Keratinocyte (primary cell): ENCODE data around the gene FOXM1. TPM values are rescaled to one million over a fixed set of nuclear protein-coding genes. Genes with fewer than 3 reads are reported as not detected.

Experiments used
- DNase-seq: peaks from one replicate; pipeline ENCODE4 v3.0.0-alpha.2; 2011; ENCODE audit warnings: low read depth, missing footprints, low spot score
- FAIRE-seq: peaks from 2 replicates; lab custom pipeline; 2011; peaks lifted over from hg19 to GRCh38; lab: Jason Lieb, UNC
- H2AFZ ChIP-seq: 2 replicates; pipeline ENCODE4 v1.6.0; 2012; ENCODE audit warnings: low read length, control low read depth, inconsistent platforms; ENCODE audit not compliant: control insufficient read depth
- H3K27ac ChIP-seq: 2 replicates; pipeline ENCODE4 v1.5.1; 2011; ENCODE audit warnings: low read length; ENCODE audit not compliant: control insufficient read depth, insufficient read depth
- H3K27me3 ChIP-seq: 3 replicates; pipeline ENCODE4 v1.6.0; 2011; ENCODE audit warnings: low read length; ENCODE audit not compliant: control insufficient read depth, insufficient read depth; ENCODE audit errors: extremely low read depth
- H3K36me3 ChIP-seq, 2 experiments: 2 replicates in 1 of 2; 3 replicates in 1 of 2; pipeline ENCODE4 v1.5.1; 2011; ENCODE audit warnings: low read length in 2 of 2, mild to moderate bottlenecking in 1 of 2; ENCODE audit not compliant: control insufficient read depth in 2 of 2, insufficient read depth in 2 of 2; ENCODE audit errors: extremely low read depth in 1 of 2
- H3K4me1 ChIP-seq: 3 replicates; pipeline ENCODE4 v1.5.1; 2011; ENCODE audit warnings: low read length; ENCODE audit not compliant: control insufficient read depth, insufficient read depth; ENCODE audit errors: extremely low read depth
- H3K4me2 ChIP-seq: 3 replicates; pipeline ENCODE4 v1.6.0; 2011; ENCODE audit warnings: low read depth, low read length; ENCODE audit not compliant: control insufficient read depth, insufficient read depth; ENCODE audit errors: extremely low read depth
- H3K4me3 ChIP-seq, 3 experiments: fragments of 200-600 bp in 1 of 3; sonication (generic) in 1 of 3; 2 replicates in 2 of 3; 3 replicates in 1 of 3; pipeline ENCODE4 v1.5.1; 2011 to 2016; ENCODE audit warnings: low read length in 3 of 3, mild to moderate bottlenecking in 3 of 3, control low read depth in 2 of 3, inconsistent platforms in 1 of 3, low read depth in 1 of 3, mixed read lengths in 1 of 3, mixed run types in 1 of 3, moderate library complexity in 1 of 3; ENCODE audit not compliant: control insufficient read depth in 2 of 3, insufficient read depth in 2 of 3; ENCODE audit errors: extremely low read depth in 1 of 3
- H3K79me2 ChIP-seq: 2 replicates; pipeline ENCODE4 v1.6.0; 2012; ENCODE audit warnings: low read length; ENCODE audit not compliant: control insufficient read depth, insufficient read depth
- H3K9ac ChIP-seq: 3 replicates; pipeline ENCODE4 v1.6.0; 2011; ENCODE audit warnings: low read length; ENCODE audit not compliant: control insufficient read depth, insufficient read depth; ENCODE audit errors: extremely low read depth
- H3K9me1 ChIP-seq: 3 replicates; pipeline ENCODE4 v1.6.0; 2011; ENCODE audit warnings: low read length; ENCODE audit not compliant: control insufficient read depth, insufficient read depth; ENCODE audit errors: extremely low read depth
- H3K9me3 ChIP-seq: 2 replicates; pipeline ENCODE4 v1.5.1; 2012; ENCODE audit warnings: low read depth, low read length; ENCODE audit not compliant: control insufficient read depth
- H4K20me1 ChIP-seq: 3 replicates; pipeline ENCODE4 v1.6.0; 2011; ENCODE audit warnings: low read length; ENCODE audit not compliant: control insufficient read depth, insufficient read depth; ENCODE audit errors: extremely low read depth
- CTCF ChIP-seq, 3 experiments: IDR thresholded peaks in 1 of 3; conservative IDR thresholded peaks in 1 of 3; optimal IDR thresholded peaks in 1 of 3; 2 replicates in 2 of 3; 3 replicates in 1 of 3; pipeline versions ENCODE3 to v1.5.1; 2011; ENCODE audit warnings: low read length in 3 of 3, mild to moderate bottlenecking in 3 of 3, moderate library complexity in 2 of 3, control low read depth in 1 of 3, inconsistent platforms in 1 of 3; ENCODE audit not compliant: insufficient read depth in 2 of 3; ENCODE audit errors: extremely low read depth in 1 of 3
- EZH2 ChIP-seq: IDR thresholded peaks from one replicate; pipeline ENCODE4 v1.6.1; 2012; ENCODE audit warnings: inconsistent platforms, mild to moderate bottlenecking, low read length, moderate library complexity
- dilution Hi-C: fragments of 300-500 bp; cut with MboI; formaldehyde crosslinking; loops from one replicate; pipeline ENCODE4 v1.7.0; 2020; ENCODE audit warnings: low sequenced_read_pairs; ENCODE audit not compliant: extremely low pct_ligation_motif_present
- polyA plus RNA-seq, 5 experiments: library from polyadenylated mRNA; depleted of rRNA in 3 of 5; stranded (reverse) in 3 of 5; stranded (forward) in 1 of 5; unstranded in 1 of 5; fragments of >200 nt; gene quantifications; 1 replicate in 1 of 5; 2 replicates in 3 of 5; 3 replicates in 1 of 5; pipeline versions ENCODE4 v1.2.1 to v1.2.3, GENCODE V29; 2011 to 2012; ENCODE audit warnings: missing spikeins in 2 of 5, low read depth in 1 of 5, low replicate concordance in 1 of 5

The FOXM1 gene
- polyA plus RNA-seq, 1 donor (not counting 4 experiments of a cell fraction or from before 2014, with no cell fraction given) = 9.0 TPM

- no peaks in the 10 kb centered on the region for H3K27me3 ChIP-seq
- peaks cover 0 to 8% of the 10 kb centered on the region in 2 experiments for H3K36me3 ChIP-seq
- no peaks in the 10 kb centered on the region for H4K20me1 ChIP-seq
- H2AFZ ChIP-seq = no peak overlapping the region
- FAIRE-seq (no peak), DNase-seq (no peak)
- H3K9me1 ChIP-seq = no peaks in the 10 kb centered on the region
- TF ChIP-seq EZH2 (no peak), CTCF (optimal IDR thresholded peaks at IDR 0.05 in 1 of 3, IDR thresholded peaks at IDR 0.05 in 1 of 3, conservative IDR thresholded peaks at IDR 0.05 in 1 of 3; ENCODE audit: extremely low read depth in 1 of 3, insufficient read depth in 2 of 3, low read length in 3 of 3) (no peak)
- H3K79me2 ChIP-seq = no peaks in the 10 kb centered on the region
- no peak overlapping the region for H3K4me3 ChIP-seq
- no peaks in the 10 kb centered on the region for H3K4me1 ChIP-seq
- no peak overlapping the region for H3K9ac ChIP-seq
- no peak overlapping the region for H3K4me2 ChIP-seq
- H3K9me3 ChIP-seq = no peaks in the 10 kb centered on the region
- no peak overlapping the region for H3K27ac ChIP-seq
- dilution Hi-C loops = no loop called here
Observed at GRCh38 chr12:2855546-2855945, 21.4 kb downstream of the FOXM1 start.

- H3K9ac ChIP-seq = no peak overlapping the region
- no peaks in the 10 kb centered on the region for H3K27me3 ChIP-seq
- H3K36me3 ChIP-seq = peaks cover 0 to 8% of the 10 kb centered on the region in 2 experiments
- H3K4me2 ChIP-seq = no peak overlapping the region
- dilution Hi-C loops = no loop called here
- FAIRE-seq (no peak), DNase-seq (no peak)
- H3K79me2 ChIP-seq = no peaks in the 10 kb centered on the region
- H2AFZ ChIP-seq = no peak overlapping the region
- H3K4me3 ChIP-seq = no peak overlapping the region
- no peaks in the 10 kb centered on the region for H3K4me1 ChIP-seq
- no peaks in the 10 kb centered on the region for H4K20me1 ChIP-seq
- TF ChIP-seq EZH2 = no peak
- TF ChIP-seq CTCF (optimal IDR thresholded peaks at IDR 0.05 in 1 of 3, IDR thresholded peaks at IDR 0.05 in 1 of 3, conservative IDR thresholded peaks at IDR 0.05 in 1 of 3; ENCODE audit: extremely low read depth in 1 of 3, insufficient read depth in 2 of 3, low read length in 3 of 3) = no peak
- no peaks in the 10 kb centered on the region for H3K9me1 ChIP-seq
- H3K9me3 ChIP-seq = no peaks in the 10 kb centered on the region
- H3K27ac ChIP-seq = no peak overlapping the region
Observed at GRCh38 chr12:2854669-2855453, 22.1 kb downstream of the FOXM1 start.
